PFSK-1 (cell line): ENCODE results near the gene RHOA.

Experiments used
- FOXP2 ChIP-seq: optimal IDR thresholded peaks from 2 replicates; pipeline ENCODE3; 2011; ENCODE audit warnings: borderline replicate concordance, control low read depth, inconsistent platforms; ENCODE audit not compliant: insufficient read depth; ENCODE audit errors: extremely low read length, extremely low read depth
- POLR2AphosphoS5 ChIP-seq: IDR thresholded peaks from 2 replicates; pipeline ENCODE4 v1.6.1; 2012; ENCODE audit warnings: low read depth, mild to moderate bottlenecking, control low read depth, low read length, moderate library complexity
- REST ChIP-seq, 2 experiments: IDR thresholded peaks; 2 replicates each; pipeline versions ENCODE4 v1.6.1 to v1.8.0; 2011 to 2012; ENCODE audit warnings: low read depth in 2 of 2, low read length in 2 of 2, control low read depth in 1 of 2, inconsistent platforms in 1 of 2, mild to moderate bottlenecking in 1 of 2, moderate library complexity in 1 of 2; ENCODE audit not compliant: insufficient read depth in 1 of 2
- SIN3A ChIP-seq: IDR thresholded peaks from 2 replicates; pipeline ENCODE4 v1.6.1; 2012; ENCODE audit warnings: mild to moderate bottlenecking, low read length, moderate library complexity, borderline replicate concordance; ENCODE audit not compliant: insufficient read depth
- TAF1 ChIP-seq: IDR thresholded peaks from 2 replicates; pipeline ENCODE4 v1.6.1; 2012; ENCODE audit warnings: low read length, control low read depth, borderline replicate concordance; ENCODE audit not compliant: insufficient read depth

Gene RHOA

GRCh38 chr3:49410066-49410845, 1.5 kb downstream of the RHOA start:
- TF ChIP-seq REST (IDR thresholded peaks at IDR 0.05; ENCODE audit: insufficient read depth in 1 of 2, low read depth in 2 of 2, low read length in 2 of 2) (no peak), FOXP2 (no peak), TAF1 (no peak)

GRCh38 chr3:49406571-49407565, 4.9 kb downstream of the RHOA start:
- TF ChIP-seq TAF1 (no peak), REST (IDR thresholded peaks at IDR 0.05; ENCODE audit: insufficient read depth in 1 of 2, low read depth in 2 of 2, low read length in 2 of 2) (no peak), SIN3A (no peak), FOXP2 (no peak), POLR2AphosphoS5 (no peak)

DNA sequence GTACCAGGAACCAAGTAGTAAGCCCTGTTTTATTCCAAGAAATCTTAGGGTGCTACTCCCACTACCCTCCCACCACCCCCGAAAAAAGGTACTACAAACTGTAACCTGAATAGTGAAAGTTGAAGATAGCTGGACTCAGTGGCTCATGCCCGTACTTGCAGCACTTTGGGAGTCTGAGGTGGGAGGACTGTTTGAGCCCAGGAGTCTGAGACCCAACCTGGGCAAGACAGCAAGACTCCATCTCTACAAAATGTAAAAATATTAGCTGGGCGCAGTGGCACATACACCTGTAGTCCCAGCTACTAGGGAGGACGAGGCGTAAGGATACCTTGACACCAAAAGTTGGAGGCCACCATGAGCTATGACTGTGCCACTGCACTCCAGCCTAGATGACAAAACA, 7.9 kb downstream of the RHOA start:
- TF ChIP-seq REST (IDR thresholded peaks at IDR 0.05; ENCODE audit: insufficient read depth in 1 of 2, low read depth in 2 of 2, low read length in 2 of 2), result no peak
- no peak for TF ChIP-seq FOXP2
- no peak for TF ChIP-seq TAF1
- TF ChIP-seq SIN3A, result no peak
- TF ChIP-seq POLR2AphosphoS5, result no peak

DNA sequence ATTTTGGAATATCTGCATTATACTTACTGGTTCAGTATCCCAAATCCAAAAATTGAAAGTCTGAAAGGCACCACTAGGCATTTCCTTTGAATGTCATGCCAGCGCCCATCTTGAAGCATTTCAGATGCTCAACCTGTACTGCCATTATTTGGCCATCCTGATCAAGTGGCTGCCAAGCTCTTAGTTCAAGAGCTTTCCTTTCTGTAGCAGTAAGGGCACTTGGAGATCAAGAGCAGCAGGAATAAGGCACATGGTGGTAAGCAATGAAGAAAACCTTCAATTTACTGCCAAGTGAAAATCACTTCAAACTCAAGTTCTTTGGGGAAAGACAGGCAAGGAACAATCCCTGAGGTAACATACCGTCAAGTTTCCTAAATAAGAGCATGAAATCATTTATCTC, 10.0 kb downstream of the RHOA start:
- TF ChIP-seq TAF1, result no peak
- no peak for TF ChIP-seq FOXP2
- no peak for TF ChIP-seq REST (IDR thresholded peaks at IDR 0.05; ENCODE audit: insufficient read depth in 1 of 2, low read depth in 2 of 2, low read length in 2 of 2)
- no peak for TF ChIP-seq POLR2AphosphoS5
- TF ChIP-seq SIN3A, result no peak
